Measurements from ENCODE around the gene SENP2. TPM values are rescaled to one million over a fixed set of nuclear protein-coding genes. Genes with fewer than 3 reads are reported as not detected.
A peak's percentile ranks its signal among the peaks of the same experiment; 100 is the strongest.
"Not testable (repeated sequence)": the region's sequence is repeated elsewhere in the genome, so short reads cannot be mapped to it uniquely, and the experiment has no call there.

SENP2 gene
- total RNA-seq, 2 donors from 2014 or later: 35.4 to 38.1 TPM

GRCh38 chr3:185613016-185613415, 26.9 kb downstream of the SENP2 start:
- H3K4me1 Mint-ChIP-seq (ENCODE audit: low read depth): no peaks in the 10 kb centered on the region
- H3K27me3 Mint-ChIP-seq (ENCODE audit: low read depth): no peaks in the 10 kb centered on the region
- no peak for ATAC-seq (replicated peaks in 1 of 2)
- no peak for DNase-seq
- H3K4me3 Mint-ChIP-seq: peak overlapping the region in 1 of 2 donors; percentile 12
- H3K27ac Mint-ChIP-seq: peak overlapping the region; percentile 61
- H3K9me3 Mint-ChIP-seq: no peaks in the 10 kb centered on the region
- peaks cover 0 to 22% of the 10 kb centered on the region in 2 donors for H3K36me3 Mint-ChIP-seq (ENCODE audit: insufficient read depth in 2 of 2)

DNA sequence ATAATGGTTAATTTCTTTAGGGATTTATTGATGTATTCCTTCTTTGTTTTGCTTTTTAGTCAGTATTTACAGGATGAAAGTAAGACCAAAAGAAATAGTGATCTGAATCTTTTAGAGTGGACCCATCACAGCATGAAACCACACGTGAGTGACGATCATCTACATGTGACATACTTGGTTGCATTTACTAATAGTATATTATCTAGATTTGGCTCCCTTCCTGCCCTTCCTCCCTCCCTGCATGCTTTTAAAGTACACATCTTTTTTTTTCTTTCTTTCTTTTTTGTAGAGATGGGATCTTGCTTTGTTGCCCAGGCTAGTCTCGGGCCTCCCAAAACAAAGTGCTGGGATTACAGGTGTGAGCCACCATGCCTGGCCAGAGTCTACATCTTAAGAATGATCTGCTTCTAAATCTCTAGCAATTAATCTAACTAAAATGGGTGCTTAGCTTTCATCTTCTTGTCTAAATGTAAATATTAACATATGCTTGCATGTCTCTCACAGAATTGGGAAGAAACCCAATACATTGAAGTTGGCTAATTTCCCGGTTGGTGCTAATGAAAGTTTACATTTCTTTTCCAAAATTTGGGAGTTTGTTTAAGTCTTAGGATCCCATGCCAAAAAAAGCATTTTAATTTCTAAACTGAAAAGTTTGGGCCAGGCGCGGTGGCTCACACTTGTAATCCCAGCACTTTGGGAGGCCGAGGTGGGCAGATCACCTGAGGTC, 38.0 kb downstream of the SENP2 start:
- Mint-ChIP-seq H3K9me3 (no peaks in the 10 kb centered on the region), H3K4me1 (ENCODE audit: low read depth) (no peaks in the 10 kb centered on the region), H3K4me3 (no peak overlapping the region), H3K27ac (no peak overlapping the region), H3K27me3 (ENCODE audit: low read depth) (no peaks in the 10 kb centered on the region), H3K36me3 (ENCODE audit: insufficient read depth in 2 of 2) (peaks cover 3 to 5% of the 10 kb centered on the region in 2 donors)
- ATAC-seq (replicated peaks in 1 of 2): no peak
- DNase-seq: no peak

GRCh38 chr3:185625784-185626183, 39.7 kb downstream of the SENP2 start:
- DNase-seq: no peak
- no peak overlapping the region for H3K4me3 Mint-ChIP-seq
- no peaks in the 10 kb centered on the region for H3K9me3 Mint-ChIP-seq
- no peaks in the 10 kb centered on the region for H3K27me3 Mint-ChIP-seq (ENCODE audit: low read depth)
- no peak for ATAC-seq (replicated peaks in 1 of 2)
- H3K27ac Mint-ChIP-seq: no peak overlapping the region
- peaks cover 3 to 7% of the 10 kb centered on the region in 2 donors for H3K36me3 Mint-ChIP-seq (ENCODE audit: insufficient read depth in 2 of 2)
- H3K4me1 Mint-ChIP-seq (ENCODE audit: low read depth): no peaks in the 10 kb centered on the region

GRCh38 chr3:185629554-185630181, 43.6 kb downstream of the SENP2 start:
- ATAC-seq (replicated peaks in 1 of 2): no peak
- DNase-seq: no peak
- Mint-ChIP-seq H3K36me3 (ENCODE audit: insufficient read depth in 2 of 2) (peaks cover 3 to 5% of the 10 kb centered on the region in 2 donors), H3K27ac (no peak overlapping the region), H3K4me3 (no peak overlapping the region), H3K27me3 (ENCODE audit: low read depth) (no peaks in the 10 kb centered on the region), H3K9me3 (no peaks in the 10 kb centered on the region), H3K4me1 (ENCODE audit: low read depth) (peaks cover 11% of the 10 kb centered on the region)

DNA sequence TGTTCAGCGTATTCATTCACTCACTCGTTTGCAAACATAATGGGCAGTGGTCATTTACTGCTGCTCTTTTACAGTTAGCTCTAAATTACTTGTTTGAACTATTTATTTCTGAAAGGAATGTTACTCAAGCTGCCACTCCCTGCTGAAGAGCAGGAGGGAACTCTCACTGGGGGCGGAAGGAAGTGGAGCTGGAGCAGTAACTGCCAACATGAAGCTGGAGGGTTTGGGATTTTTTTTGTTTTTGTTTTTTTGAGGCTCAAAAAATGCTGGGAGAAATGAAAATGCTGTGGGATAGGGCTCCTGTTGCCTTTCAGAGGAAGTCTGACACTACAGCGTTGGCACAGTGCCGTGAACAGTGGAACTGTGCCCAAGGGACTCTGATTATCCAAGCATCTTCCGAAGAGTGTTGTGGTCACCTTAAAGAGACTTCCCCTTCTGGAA, 44.1 kb downstream of the SENP2 start:
- no peak for ATAC-seq (replicated peaks in 1 of 2)
- Mint-ChIP-seq H3K4me1 (ENCODE audit: low read depth) (peaks cover 11% of the 10 kb centered on the region), H3K27me3 (ENCODE audit: low read depth) (no peaks in the 10 kb centered on the region), H3K4me3 (no peak overlapping the region), H3K36me3 (ENCODE audit: insufficient read depth in 2 of 2) (peaks cover 3 to 5% of the 10 kb centered on the region in 2 donors), H3K27ac (no peak overlapping the region), H3K9me3 (no peaks in the 10 kb centered on the region)
- no peak for DNase-seq

DNA sequence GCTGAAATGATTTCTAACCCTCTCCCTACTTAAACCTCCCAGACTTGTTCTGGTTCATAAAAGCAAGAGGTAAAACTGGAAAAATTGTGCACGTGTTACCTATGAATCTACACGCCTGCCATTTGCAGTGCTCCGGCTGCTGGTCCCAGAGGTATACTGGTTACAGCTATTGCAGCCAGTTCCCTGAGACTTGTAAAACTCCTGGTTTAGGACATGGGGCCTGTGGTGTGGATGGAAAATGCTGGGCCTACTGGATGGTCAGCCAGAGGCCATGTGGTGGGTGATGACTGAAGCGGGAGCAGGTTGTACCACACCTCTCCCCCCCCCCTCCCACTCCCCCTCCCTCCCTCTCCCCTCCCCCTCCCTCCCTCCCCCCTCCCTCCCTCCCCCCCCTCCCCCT, 45.0 kb downstream of the SENP2 start:
- Mint-ChIP-seq H3K4me1 (ENCODE audit: low read depth) (peaks cover 11% of the 10 kb centered on the region), H3K9me3 (no peaks in the 10 kb centered on the region), H3K27ac (no peak overlapping the region)

DNA sequence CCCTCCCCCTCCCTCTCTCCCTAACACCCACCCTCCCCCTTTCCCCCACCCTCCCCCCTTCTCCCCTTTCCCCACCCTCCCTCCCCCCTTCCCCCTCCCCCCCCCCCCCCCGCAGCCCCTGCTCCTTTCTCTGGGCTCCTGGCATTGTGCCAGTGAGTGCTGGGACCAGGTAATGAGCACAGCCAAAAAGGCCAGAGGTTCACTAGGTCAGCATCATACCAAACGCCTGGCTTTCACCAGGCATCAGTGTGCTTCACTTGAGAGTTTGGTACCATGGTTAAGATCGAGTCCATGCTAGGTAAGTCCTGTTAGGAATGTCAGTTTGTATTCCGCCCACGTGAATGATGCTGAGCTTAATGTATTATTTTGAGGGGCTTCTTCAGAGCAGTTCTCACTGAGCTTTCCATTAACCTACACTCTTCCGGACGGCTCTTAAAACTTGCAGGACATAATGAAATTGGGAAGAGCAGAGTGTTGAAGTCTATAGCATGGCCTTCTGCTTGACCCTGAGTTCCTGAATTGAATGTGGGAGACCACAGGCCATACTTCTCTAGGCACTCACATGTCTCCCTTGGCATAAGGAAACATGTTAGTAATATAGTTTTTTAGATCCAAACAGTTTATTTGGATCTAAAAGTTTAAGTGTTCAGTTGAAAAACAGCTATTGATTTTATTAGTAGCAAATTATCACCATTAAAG, 45.6 kb downstream of the SENP2 start:
- H3K27ac Mint-ChIP-seq: no peak overlapping the region
- no peaks in the 10 kb centered on the region for H3K27me3 Mint-ChIP-seq (ENCODE audit: low read depth)
- peaks cover 3 to 5% of the 10 kb centered on the region in 2 donors for H3K36me3 Mint-ChIP-seq (ENCODE audit: insufficient read depth in 2 of 2)
- ATAC-seq (replicated peaks in 1 of 2): no peak
- no peak for DNase-seq
- H3K4me1 Mint-ChIP-seq (ENCODE audit: low read depth): peaks cover 11% of the 10 kb centered on the region
- no peak overlapping the region for H3K4me3 Mint-ChIP-seq
- H3K9me3 Mint-ChIP-seq: no peaks in the 10 kb centered on the region

More for the DNA sequence above, 45.0 kb downstream of the SENP2 start:
- H3K4me3 Mint-ChIP-seq: no peak overlapping the region
- no peaks in the 10 kb centered on the region for H3K27me3 Mint-ChIP-seq (ENCODE audit: low read depth)
- DNase-seq (no peak), ATAC-seq (replicated peaks in 1 of 2) (no peak)
- peaks cover 3 to 5% of the 10 kb centered on the region in 2 donors for H3K36me3 Mint-ChIP-seq (ENCODE audit: insufficient read depth in 2 of 2)

- Mint-ChIP-seq H3K27me3 (ENCODE audit: low read depth) (no peaks in the 10 kb centered on the region), H3K9me3 (no peaks in the 10 kb centered on the region), H3K27ac (no peak overlapping the region), H3K4me1 (ENCODE audit: low read depth) (peaks cover 11% of the 10 kb centered on the region), H3K36me3 (ENCODE audit: insufficient read depth in 2 of 2) (peaks cover 0 to 4% of the 10 kb centered on the region in 2 donors), H3K4me3 (no peak overlapping the region)
- no peak for ATAC-seq (replicated peaks in 1 of 2)
- peak in 1 of 2 donors; percentile 5 for DNase-seq
Measured at GRCh38 chr3:185632996-185633395, 46.9 kb downstream of the SENP2 start.

- H3K27ac Mint-ChIP-seq: no peak overlapping the region
- H3K36me3 Mint-ChIP-seq (ENCODE audit: insufficient read depth in 2 of 2): no peaks in the 10 kb centered on the region
- H3K27me3 Mint-ChIP-seq (ENCODE audit: low read depth): no peaks in the 10 kb centered on the region
- H3K4me1 Mint-ChIP-seq (ENCODE audit: low read depth): peaks cover 11% of the 10 kb centered on the region
- H3K9me3 Mint-ChIP-seq: no peaks in the 10 kb centered on the region
- ATAC-seq (replicated peaks in 1 of 2) (no peak), DNase-seq (no peak)
- no peak overlapping the region for H3K4me3 Mint-ChIP-seq
Measured at GRCh38 chr3:185637388-185637787, 51.3 kb downstream of the SENP2 start.

DNA sequence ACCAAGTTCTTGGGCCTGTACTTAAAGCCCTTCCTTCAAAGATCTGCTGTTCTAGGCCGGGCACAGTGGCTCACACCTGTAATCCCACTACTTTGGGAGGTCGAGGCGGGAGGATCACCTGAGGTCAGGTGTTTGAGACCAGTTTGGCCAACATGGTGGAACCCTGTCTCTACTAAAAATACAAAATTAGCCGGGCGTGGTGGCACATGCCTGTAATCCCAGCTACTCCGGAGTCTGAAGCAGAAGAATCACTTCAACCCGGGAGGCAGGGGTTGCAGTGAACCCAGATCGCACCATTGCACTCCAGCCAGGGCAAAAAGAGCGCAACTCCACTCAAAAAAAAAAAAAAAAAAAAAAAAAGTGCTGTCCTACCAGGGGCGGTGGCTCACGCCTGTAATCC, 52.6 kb downstream of the SENP2 start:
- H3K27me3 Mint-ChIP-seq (ENCODE audit: low read depth); ATAC-seq (replicated peaks in 1 of 2); H3K9me3 Mint-ChIP-seq; H3K4me3 Mint-ChIP-seq; H3K27ac Mint-ChIP-seq; DNase-seq; H3K36me3 Mint-ChIP-seq (ENCODE audit: insufficient read depth in 2 of 2); H3K4me1 Mint-ChIP-seq (ENCODE audit: low read depth): not testable (repeated sequence)

DNA sequence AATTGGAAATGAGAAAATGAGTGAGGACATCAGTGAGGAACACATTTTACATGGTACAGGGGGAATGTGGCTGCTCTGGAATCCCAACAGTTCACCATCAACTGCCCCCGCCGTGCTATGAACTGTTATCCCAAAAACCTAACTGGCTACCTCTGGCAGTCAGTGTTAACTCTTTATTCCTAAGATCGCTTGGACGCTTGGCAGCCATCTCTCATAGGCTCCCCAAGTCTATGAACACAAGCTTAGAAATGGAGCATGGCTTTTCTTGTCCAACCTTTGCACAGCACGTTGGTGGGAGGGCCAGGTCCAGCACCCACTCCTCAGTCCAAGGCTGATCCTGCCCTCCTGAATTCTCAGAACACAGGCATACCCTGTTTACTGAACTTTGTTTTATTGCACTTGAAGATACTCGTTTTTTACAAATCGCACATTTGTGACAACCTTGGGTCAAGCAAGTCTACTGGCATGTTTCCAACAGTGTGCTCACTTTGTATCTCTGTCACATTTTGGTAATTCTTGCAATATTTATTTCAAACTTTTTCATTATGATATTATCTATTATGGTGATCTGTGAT, 53.6 kb downstream of the SENP2 start:
- H3K27ac Mint-ChIP-seq: no peak overlapping the region
- H3K4me3 Mint-ChIP-seq: no peak overlapping the region
- H3K27me3 Mint-ChIP-seq (ENCODE audit: low read depth): no peaks in the 10 kb centered on the region
- no peaks in the 10 kb centered on the region for H3K36me3 Mint-ChIP-seq (ENCODE audit: insufficient read depth in 2 of 2)
- ATAC-seq (replicated peaks in 1 of 2): no peak
- no peaks in the 10 kb centered on the region for H3K9me3 Mint-ChIP-seq
- no peak for DNase-seq
- no peaks in the 10 kb centered on the region for H3K4me1 Mint-ChIP-seq (ENCODE audit: low read depth)

GRCh38 chr3:185640308-185640707, 54.2 kb downstream of the SENP2 start:
- no peak for DNase-seq
- no peaks in the 10 kb centered on the region for H3K36me3 Mint-ChIP-seq (ENCODE audit: insufficient read depth in 2 of 2)
- H3K4me3 Mint-ChIP-seq: no peak overlapping the region
- no peaks in the 10 kb centered on the region for H3K27me3 Mint-ChIP-seq (ENCODE audit: low read depth)
- no peaks in the 10 kb centered on the region for H3K4me1 Mint-ChIP-seq (ENCODE audit: low read depth)
- no peaks in the 10 kb centered on the region for H3K9me3 Mint-ChIP-seq
- no peak overlapping the region for H3K27ac Mint-ChIP-seq
- no peak for ATAC-seq (replicated peaks in 1 of 2)

DNA sequence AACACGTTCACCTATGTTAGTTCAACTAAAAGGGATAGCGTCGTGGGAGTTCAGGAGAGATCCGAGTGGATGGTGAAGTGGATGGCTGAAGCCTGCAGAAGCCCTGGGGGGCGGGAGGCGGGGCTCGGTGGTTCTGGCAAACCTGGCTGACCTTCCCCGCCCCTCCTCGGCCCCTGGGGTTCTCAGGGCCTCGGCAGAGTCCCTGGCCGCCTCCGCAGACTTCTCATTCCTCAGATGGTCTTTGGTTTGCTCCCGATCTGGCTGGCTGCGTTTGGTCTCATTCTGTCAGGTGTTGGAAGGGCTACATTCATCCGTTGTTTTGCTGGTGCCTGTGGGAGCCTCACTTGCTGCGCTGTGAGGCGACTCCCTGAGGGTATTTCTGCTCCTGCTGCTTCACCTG, 59.1 kb downstream of the SENP2 start:
- H3K4me3 Mint-ChIP-seq: not testable (repeated sequence)

More for the DNA sequence above, 59.1 kb downstream of the SENP2 start:
- ATAC-seq (replicated peaks in 1 of 2); H3K9me3 Mint-ChIP-seq; H3K4me1 Mint-ChIP-seq (ENCODE audit: low read depth); H3K27ac Mint-ChIP-seq; DNase-seq; H3K36me3 Mint-ChIP-seq (ENCODE audit: insufficient read depth in 2 of 2): not testable (repeated sequence)
- peaks cover 15% of the 10 kb centered on the region for H3K27me3 Mint-ChIP-seq (ENCODE audit: low read depth)

All from activated T-cell treated with anti-CD3 and anti-CD28 coated beads, Interleukin-2, amount 50 U/mL, for 72 hours (primary cell).